HepG2 (cell line): Measurements from ENCODE around the gene LMCD1. TPM values are rescaled to one million over a fixed set of nuclear protein-coding genes. Genes with fewer than 3 reads are reported as not detected.

ENCODE experiments used
- ATAC-seq: fragments of 200-7000 bp; cut with Tn5 transposase; 3 replicates; pipeline ENCODE4 v1.9.1; 2020; ENCODE audit warnings: mild to moderate bottlenecking, moderate library complexity
- BruUV-seq: library from RNA; stranded (reverse); fragments of 400-500 nt; replicated peaks from 2 replicates; lab custom pipeline; 2021; lab: Mats Ljungman, UMichigan
- CTCF ChIA-PET: fragments of 300-600 bp; formaldehyde crosslinking; extraction: SDS; loops from one replicate; lab custom pipeline; 2021; ENCODE audit warnings: low total read pairs, inconsistent platforms, low intra/inter-chr PET ratio; lab: Yijun Ruan, JAX
- POLR2A ChIA-PET: fragments of 350-600 bp; sonication (Branson Sonifier 250); formaldehyde crosslinking; loops from one replicate; lab custom pipeline; 2020; ENCODE audit warnings: antibody characterized with exemption, inconsistent platforms; lab: Yijun Ruan, JAX
- DNase-seq: peaks from one replicate; pipeline ENCODE4 v3.0.0-alpha.2; 2015; ENCODE audit warnings: low spot score
- FAIRE-seq: peaks from 3 replicates; lab custom pipeline; 2011; peaks lifted over from hg19 to GRCh38; lab: Jason Lieb, UNC
- H2AFZ ChIP-seq: one replicate; pipeline ENCODE4 v1.6.1; 2011; ENCODE audit warnings: low read length, inconsistent platforms
- H3K27ac ChIP-seq: fragments of 300-600 bp; 3 replicates; pipeline ENCODE4 v1.8.0; 2011; ENCODE audit warnings: mixed run types, mild to moderate bottlenecking, mixed read lengths, low read length, inconsistent platforms; ENCODE audit not compliant: insufficient read depth; ENCODE audit errors: extremely low read length
- H3K27me3 ChIP-seq, 2 experiments: fragments of 200-600 bp in 1 of 2; 2 replicates in 1 of 2; 3 replicates in 1 of 2; pipeline versions ENCODE4 v1.6.0 to v1.8.0; 2011; ENCODE audit warnings: low read length in 2 of 2, mild to moderate bottlenecking in 2 of 2, moderate library complexity in 2 of 2, inconsistent platforms in 1 of 2; ENCODE audit not compliant: insufficient read depth in 2 of 2, control insufficient read depth in 1 of 2
- H3K36me3 ChIP-seq, 2 experiments: fragments of 200-600 bp in 1 of 2; replicated peaks in 1 of 2; 2 replicates in 1 of 2; 3 replicates in 1 of 2; pipeline versions ENCODE4 v1.5.1 to v1.8.0; 2011; ENCODE audit warnings: low read length in 2 of 2, inconsistent platforms in 1 of 2; ENCODE audit not compliant: insufficient read depth in 2 of 2, control insufficient read depth in 1 of 2
- H3K4me1 ChIP-seq: 2 replicates; pipeline ENCODE4 v1.5.1; 2012; ENCODE audit warnings: low read length, inconsistent platforms; ENCODE audit not compliant: insufficient read depth
- H3K4me2 ChIP-seq: 2 replicates; pipeline ENCODE4 v1.6.0; 2011; ENCODE audit warnings: low read depth, low read length, inconsistent platforms
- H3K4me3 ChIP-seq, 3 experiments: fragments of 200-600 bp in 1 of 3; sonication (generic), shearing (Covaris generic) in 1 of 3; replicated peaks in 1 of 3; 2 replicates each; pipeline ENCODE4 v1.5.1; 2011 to 2016; ENCODE audit warnings: low read length in 3 of 3, inconsistent platforms in 2 of 3, low read depth in 2 of 3, mild to moderate bottlenecking in 2 of 3, control low read depth in 1 of 3, mixed read lengths in 1 of 3; ENCODE audit not compliant: insufficient read depth in 1 of 3
- H3K79me2 ChIP-seq: one replicate; pipeline ENCODE4 v1.6.1; 2011; ENCODE audit warnings: low read length, inconsistent platforms; ENCODE audit not compliant: insufficient read depth
- H3K9ac ChIP-seq: 2 replicates; pipeline ENCODE4 v1.6.0; 2011; ENCODE audit warnings: mild to moderate bottlenecking, low read depth, low read length, inconsistent platforms; ENCODE audit not compliant: insufficient read depth
- H3K9me3 ChIP-seq: 2 replicates; pipeline ENCODE4 v1.5.1; 2012; ENCODE audit warnings: mild to moderate bottlenecking, low read length
- H4K20me1 ChIP-seq: 2 replicates; pipeline ENCODE4 v1.6.0; 2011; ENCODE audit warnings: inconsistent platforms, mild to moderate bottlenecking, low read length, moderate library complexity; ENCODE audit not compliant: insufficient read depth
- EHMT2 ChIP-seq: fragments of 200-600 bp; sonication (generic); IDR thresholded peaks from 2 replicates; pipeline ENCODE4 v1.7.0; 2017; ENCODE audit warnings: antibody characterized with exemption, low read depth, low read length, borderline replicate concordance
- HES4 ChIP-seq: sonication (generic); formaldehyde crosslinking; IDR thresholded peaks from 2 replicates; pipeline ENCODE4 v1.9.0; 2021; ENCODE audit warnings: mild to moderate bottlenecking, missing genetic modification reagents, borderline replicate concordance
- HNRNPK ChIP-seq: fragments of 200-400 bp; formaldehyde crosslinking; IDR thresholded peaks from 2 replicates; pipeline ENCODE4 v1.6.1; 2018; ENCODE audit warnings: low read length, low read depth, moderate library complexity, mild to moderate bottlenecking; ENCODE audit not compliant: poor library complexity, severe bottlenecking
- IRF9 ChIP-seq: sonication (generic); formaldehyde crosslinking; IDR thresholded peaks from 2 replicates; pipeline ENCODE4 v1.8.0; 2022; ENCODE audit warnings: missing genetic modification reagents, mild to moderate bottlenecking, borderline replicate concordance
- NFE2L2 ChIP-seq: fragments of 150-350 bp; IDR thresholded peaks from 2 replicates; pipeline ENCODE4 v1.6.1; 2014; ENCODE audit warnings: low read length
- PAX8 ChIP-seq: sonication (generic); formaldehyde crosslinking; IDR thresholded peaks from 2 replicates; pipeline ENCODE4 v1.8.0; 2022; ENCODE audit warnings: mild to moderate bottlenecking, missing genetic modification reagents, borderline replicate concordance
- RARG ChIP-seq: sonication (generic); formaldehyde crosslinking; IDR thresholded peaks from 2 replicates; pipeline ENCODE4 v1.4.0; 2020; ENCODE audit warnings: low read depth, mild to moderate bottlenecking, missing genetic modification reagents
- SP140L ChIP-seq: sonication (generic); formaldehyde crosslinking; IDR thresholded peaks from 2 replicates; pipeline ENCODE4 v1.4.0; 2020; ENCODE audit warnings: missing genetic modification reagents, borderline replicate concordance
- THAP9 ChIP-seq: sonication (generic); formaldehyde crosslinking; IDR thresholded peaks from 2 replicates; pipeline ENCODE4; 2020; ENCODE audit warnings: missing genetic modification reagents, mild to moderate bottlenecking, borderline replicate concordance
- ZMAT5 ChIP-seq: sonication (generic); formaldehyde crosslinking; IDR thresholded peaks from 2 replicates; pipeline ENCODE4 v1.5.0; 2020; ENCODE audit warnings: mild to moderate bottlenecking, low read depth, missing genetic modification reagents, borderline replicate concordance
- ZNF530 ChIP-seq: sonication (generic); formaldehyde crosslinking; IDR thresholded peaks from 2 replicates; pipeline ENCODE4 v1.5.0; 2020; ENCODE audit warnings: low read depth, mild to moderate bottlenecking, missing genetic modification reagents
- ZNF839 ChIP-seq: sonication (generic); formaldehyde crosslinking; IDR thresholded peaks from 2 replicates; pipeline ENCODE4 v1.4.0; 2020; ENCODE audit warnings: missing genetic modification reagents, mild to moderate bottlenecking, borderline replicate concordance
- WGBS: methylation state at CpG from one replicate; pipeline ENCODE4 v1.1.6; 2017; ENCODE audit warnings: low lambda C conversion rate; 5-methylcytosine and 5-hydroxymethylcytosine counted together
- in situ Hi-C: cut with HindIII; loops from 2 replicates; pipeline ENCODE4 v1.10.0; 2017; ENCODE audit warnings: low pct_unique_long_range_greater_than_20kb; ENCODE audit not compliant: extremely low pct_ligation_motif_present
- intact Hi-C: fragments of 100-400 bp; cut with micrococcal nuclease; formaldehyde crosslinking; loops from one replicate; pipeline ENCODE4 v1.10.0; 2022; ENCODE audit not compliant: unreplicated experiment
- polyA plus RNA-seq, 8 experiments: library from polyadenylated mRNA; depleted of rRNA in 3 of 8; stranded (reverse) in 7 of 8; unstranded in 1 of 8; fragments of >200 nt; fragmentation: Illumina TruSeq in 4 of 8; extraction: Trizol in 4 of 8; gene quantifications; 2 replicates each; pipeline versions ENCODE4 v1.2.1 to v1.2.3, GENCODE V29; 2011 to 2016; ENCODE audit warnings: low read depth in 4 of 8, missing spikeins in 1 of 8, mixed read lengths in 1 of 8; ENCODE audit not compliant: insufficient read depth in 1 of 8
- total RNA-seq, 5 experiments: library from RNA; depleted of rRNA; stranded (reverse); fragments of >200 nt; fragmentation: Illumina TruSeq; extraction: Trizol; gene quantifications; 2 replicates each; pipeline ENCODE4 v1.2.3, GENCODE V29; 2016; ENCODE audit warnings: low read depth in 1 of 5

The LMCD1 gene
- total and polyA plus RNA-seq, 2 of the 13 experiments (the other 11 are each of a cell fraction or from before 2014, with no cell fraction given): 6.2 to 7.1 TPM

DNA sequence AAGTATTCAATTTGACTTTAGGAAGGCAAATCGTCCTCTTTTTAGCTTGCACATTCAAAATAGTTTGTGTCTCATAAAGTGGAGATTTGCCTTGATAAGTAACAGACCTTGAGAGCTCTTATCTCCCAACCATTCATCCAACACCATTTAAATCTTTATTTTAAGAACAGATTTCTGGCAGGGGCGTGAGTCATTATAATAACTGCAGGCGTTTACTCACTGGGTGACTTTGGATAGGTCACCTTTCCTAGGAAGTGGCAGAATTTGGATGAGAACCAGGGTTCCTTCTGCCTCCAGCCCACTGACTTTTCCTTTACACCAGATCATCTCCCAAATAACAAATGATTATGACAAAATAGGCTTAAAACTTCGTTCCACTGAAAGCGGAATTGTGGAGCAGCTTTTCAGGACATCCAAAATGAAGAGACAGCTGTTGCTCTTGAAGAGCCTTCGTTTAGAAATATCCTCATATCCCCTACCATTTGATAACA lies 5.0 kb downstream of the LMCD1 start:
- Histone ChIP-seq H3K4me1 (peaks cover 52% of the 10 kb centered on the region), H3K4me2 (no peak overlapping the region), H3K27me3 (no peaks in the 10 kb centered on the region), H3K79me2 (no peaks in the 10 kb centered on the region), H3K4me3 (no peak overlapping the region), H3K9me3 (no peaks in the 10 kb centered on the region), H3K9ac (no peak overlapping the region), H3K36me3 (no peaks in the 10 kb centered on the region), H4K20me1 (no peaks in the 10 kb centered on the region), H2AFZ (no peak overlapping the region), H3K27ac (no peak overlapping the region)
- FAIRE-seq (no peak), ATAC-seq (no peak), DNase-seq (no peak)
- no peak for TF ChIP-seq ZMAT5 (CRISPR knock-in tag)
- no peak for TF ChIP-seq ZNF530 (CRISPR knock-in tag)
- TF ChIP-seq NFE2L2: no peak
- TF ChIP-seq EHMT2: no peak
- no peak for TF ChIP-seq THAP9 (CRISPR knock-in tag)
- no peak for TF ChIP-seq HNRNPK
- TF ChIP-seq ZNF839: no peak
- no peak for TF ChIP-seq PAX8 (CRISPR knock-in tag)
- TF ChIP-seq HES4 (CRISPR knock-in tag): no peak
- TF ChIP-seq IRF9: no peak
- no peak for TF ChIP-seq RARG (CRISPR knock-in tag)
- no peak for TF ChIP-seq SP140L (CRISPR knock-in tag)
- in situ Hi-C loops (no loop called here), intact Hi-C loops (loop anchor here (10.0 kb wide), 1 partner anchor 98 kb away; no protein-coding TSS in a partner anchor)
- POLR2A ChIA-PET: no interaction called here
- no TSS peak for BruUV-seq
- 88% methylated on average over 6 of the region's 6 CpGs for WGBS
- CTCF ChIA-PET: no interaction called here
